HEK293 (cell line): ENCODE data around the gene PLCZ1.

Experiments used
- CTCF ChIA-PET: fragments of 350-600 bp; formaldehyde crosslinking; extraction: SDS; loops from one replicate; lab custom pipeline; 2021; ENCODE audit warnings: antibody characterized with exemption; lab: Yijun Ruan, JAX
- POLR2A ChIA-PET: fragments of 300-600 bp; formaldehyde crosslinking; extraction: SDS; loops from one replicate; lab custom pipeline; 2020; ENCODE audit warnings: antibody characterized with exemption, inconsistent platforms; lab: Yijun Ruan, JAX
- H3K27ac ChIP-seq: fragments of 200-500 bp; sonication (Bioruptor generic); 2 replicates; pipeline ENCODE4 v1.5.1; 2014; ENCODE audit warnings: low read depth, low read length, control low read depth, inconsistent platforms; ENCODE audit errors: extremely low read depth
- H3K36me3 ChIP-seq, 2 experiments: fragments of 200-500 bp in 1 of 2; sonication (Bioruptor generic) in 1 of 2; 1 replicate in 1 of 2; 2 replicates in 1 of 2; pipeline ENCODE4 v1.5.1; 2014 to 2017; ENCODE audit warnings: inconsistent platforms in 2 of 2, low read length in 2 of 2; ENCODE audit not compliant: control insufficient read depth in 2 of 2, insufficient read depth in 1 of 2
- H3K4me1 ChIP-seq: fragments of 200-500 bp; sonication (Bioruptor generic); 2 replicates; pipeline ENCODE4 v1.5.1; 2014; ENCODE audit warnings: mild to moderate bottlenecking, low read length, inconsistent platforms; ENCODE audit not compliant: control insufficient read depth, insufficient read depth
- H3K4me3 ChIP-seq: 2 replicates; pipeline ENCODE4 v1.5.1; 2011; ENCODE audit warnings: low read depth, mild to moderate bottlenecking, control low read depth, low read length, moderate library complexity
- H3K9me3 ChIP-seq: fragments of 200-500 bp; sonication (Bioruptor generic); 2 replicates; pipeline ENCODE4 v1.5.1; 2014; ENCODE audit warnings: low read depth, low read length, inconsistent platforms; ENCODE audit not compliant: control insufficient read depth, insufficient read depth
- BCL6B ChIP-seq: fragments of 450-650 bp; formaldehyde crosslinking; IDR thresholded peaks from 2 replicates; pipeline ENCODE4 v1.5.1; 2017; ENCODE audit warnings: missing biosample characterization, missing genetic modification characterization
- CTCF ChIP-seq: fragments of 450-650 bp; formaldehyde crosslinking; IDR thresholded peaks from 2 replicates; pipeline ENCODE4 v1.5.1; 2016; ENCODE audit warnings: missing biosample characterization, missing genetic modification characterization
- KLF1 ChIP-seq: fragments of 450-650 bp; formaldehyde crosslinking; IDR thresholded peaks from 2 replicates; pipeline ENCODE4 v1.5.1; 2016; ENCODE audit warnings: missing biosample characterization, missing genetic modification characterization
- KLF8 ChIP-seq: fragments of 450-650 bp; formaldehyde crosslinking; IDR thresholded peaks from 2 replicates; pipeline ENCODE4 v1.5.1; 2016; ENCODE audit warnings: missing biosample characterization, missing genetic modification characterization
- OSR2 ChIP-seq: fragments of 450-650 bp; formaldehyde crosslinking; IDR thresholded peaks from 2 replicates; pipeline ENCODE4 v1.5.1; 2016; ENCODE audit warnings: missing biosample characterization, missing genetic modification characterization
- PBX3 ChIP-seq: sonication (generic); formaldehyde crosslinking; IDR thresholded peaks from 2 replicates; pipeline ENCODE4 v1.8.1; 2022; ENCODE audit warnings: mild to moderate bottlenecking, moderate library complexity, missing genetic modification reagents
- REST ChIP-seq: fragments of 450-650 bp; formaldehyde crosslinking; IDR thresholded peaks from 2 replicates; pipeline ENCODE4 v1.5.1; 2016; ENCODE audit warnings: missing biosample characterization, missing genetic modification characterization
- YY2 ChIP-seq: fragments of 450-650 bp; formaldehyde crosslinking; IDR thresholded peaks from 2 replicates; pipeline ENCODE4 v1.5.1; 2016; ENCODE audit warnings: missing biosample characterization, missing genetic modification characterization
- ZBTB8A ChIP-seq: fragments of 450-650 bp; formaldehyde crosslinking; IDR thresholded peaks from 2 replicates; pipeline ENCODE4 v1.5.1; 2016; ENCODE audit warnings: missing biosample characterization, missing genetic modification characterization
- ZIC2 ChIP-seq: fragments of 450-650 bp; formaldehyde crosslinking; IDR thresholded peaks from 2 replicates; pipeline ENCODE4 v1.5.1; 2016; ENCODE audit warnings: missing biosample characterization, missing genetic modification characterization
- ZNF138 ChIP-seq: fragments of 450-650 bp; formaldehyde crosslinking; IDR thresholded peaks from 2 replicates; pipeline ENCODE4 v1.5.1; 2016; ENCODE audit warnings: missing biosample characterization, missing genetic modification characterization, borderline replicate concordance
- ZNF148 ChIP-seq: fragments of 450-650 bp; formaldehyde crosslinking; IDR thresholded peaks from 2 replicates; pipeline ENCODE4 v1.5.0; 2017; ENCODE audit warnings: missing biosample characterization, missing genetic modification characterization, borderline replicate concordance
- ZNF239 ChIP-seq: fragments of 450-650 bp; formaldehyde crosslinking; IDR thresholded peaks from 2 replicates; pipeline ENCODE4 v1.5.1; 2016; ENCODE audit warnings: missing biosample characterization, missing genetic modification characterization
- ZNF324 ChIP-seq: fragments of 450-650 bp; formaldehyde crosslinking; IDR thresholded peaks from 2 replicates; pipeline ENCODE4 v1.5.1; 2016; ENCODE audit warnings: missing biosample characterization, missing genetic modification characterization
- ZNF398 ChIP-seq: fragments of 450-650 bp; formaldehyde crosslinking; IDR thresholded peaks from 2 replicates; pipeline ENCODE4 v1.5.1; 2017; ENCODE audit warnings: missing biosample characterization, missing genetic modification characterization
- ZNF473 ChIP-seq: fragments of 450-650 bp; formaldehyde crosslinking; IDR thresholded peaks from 2 replicates; pipeline ENCODE4 v1.5.1; 2017; ENCODE audit warnings: missing biosample characterization, missing genetic modification characterization
- ZNF514 ChIP-seq: fragments of 450-650 bp; formaldehyde crosslinking; IDR thresholded peaks from 2 replicates; pipeline ENCODE4 v1.5.1; 2016; ENCODE audit warnings: missing biosample characterization, missing genetic modification characterization
- ZNF544 ChIP-seq: fragments of 450-650 bp; formaldehyde crosslinking; IDR thresholded peaks from 2 replicates; pipeline ENCODE4 v1.5.0; 2017; ENCODE audit warnings: missing biosample characterization, missing genetic modification characterization
- ZNF585B ChIP-seq: fragments of 450-650 bp; formaldehyde crosslinking; IDR thresholded peaks from 2 replicates; pipeline ENCODE4 v1.5.1; 2016; ENCODE audit warnings: missing biosample characterization, missing genetic modification characterization
- ZNF610 ChIP-seq: fragments of 450-650 bp; formaldehyde crosslinking; IDR thresholded peaks from 2 replicates; pipeline ENCODE4 v1.5.1; 2016; ENCODE audit warnings: missing biosample characterization, missing genetic modification characterization, borderline replicate concordance
- ZNF626 ChIP-seq: fragments of 450-650 bp; sonication (Bioruptor Pico); formaldehyde crosslinking; IDR thresholded peaks from 2 replicates; pipeline ENCODE4 v1.5.1; 2018; ENCODE audit warnings: missing biosample characterization, missing genetic modification characterization, inconsistent platforms
- ZNF629 ChIP-seq: fragments of 450-650 bp; formaldehyde crosslinking; IDR thresholded peaks from 2 replicates; pipeline ENCODE4 v1.5.1; 2017; ENCODE audit warnings: missing biosample characterization, missing genetic modification characterization
- ZNF677 ChIP-seq: fragments of 450-650 bp; IDR thresholded peaks from 2 replicates; pipeline ENCODE4 v1.5.0; 2018; ENCODE audit warnings: missing biosample characterization, mild to moderate bottlenecking, missing genetic modification characterization, moderate library complexity
- TF ChIP-seq, protein P1 (sequence below): fragments of 450-650 bp; formaldehyde crosslinking; IDR thresholded peaks from 2 replicates; pipeline ENCODE4 v1.5.1; 2016; ENCODE audit warnings: missing biosample characterization, missing genetic modification characterization

Gene PLCZ1

GRCh38 chr12:18676996-18677588 is 60.7 kb downstream of the PLCZ1 start (continued):
- TF ChIP-seq CTCF (no peak), ZNF544 (tag by site-specific recombination) (no peak), ZNF398 (tag by site-specific recombination) (no peak), ZBTB8A (tag by site-specific recombination) (no peak), ZNF148 (tag by site-specific recombination) (no peak), REST (tag by site-specific recombination) (no peak), ZIC2 (tag by site-specific recombination) (no peak)

DNA sequence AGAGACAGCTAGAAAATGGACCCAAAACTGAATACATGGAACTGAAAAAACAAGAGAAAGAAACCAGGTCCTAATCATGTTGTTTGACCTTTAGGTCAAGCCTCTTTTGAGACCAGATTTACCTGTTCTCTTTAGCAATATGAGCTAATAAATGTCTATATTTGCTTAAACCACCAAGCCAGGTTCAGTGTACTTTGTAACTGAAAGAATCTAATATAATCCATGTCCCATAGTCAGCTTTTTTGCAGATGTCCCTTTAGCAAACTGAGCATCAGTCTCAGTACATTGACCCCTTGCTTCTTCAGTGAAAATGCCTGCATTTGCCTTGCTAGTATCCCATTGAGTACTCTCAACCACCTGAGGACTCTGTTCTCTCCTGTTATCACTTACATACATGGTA is 61.7 kb downstream of the PLCZ1 start:
- no peaks in the 10 kb centered on the region for H3K36me3 ChIP-seq
- POLR2A ChIA-PET: no interaction called here
- CTCF ChIA-PET: no interaction called here
- H3K27ac ChIP-seq: no peak overlapping the region
- no peaks in the 10 kb centered on the region for H3K9me3 ChIP-seq
- no peaks in the 10 kb centered on the region for H3K4me1 ChIP-seq
- no peak overlapping the region for H3K4me3 ChIP-seq
- TF ChIP-seq ZNF677 (tag by site-specific recombination): no peak
- TF ChIP-seq ZNF324 (tag by site-specific recombination): no peak
- TF ChIP-seq ZNF473: no peak
- TF ChIP-seq ZNF514 (tag by site-specific recombination): no peak
- no peak for TF ChIP-seq KLF8 (tag by site-specific recombination)
- TF ChIP-seq ZNF629: no peak
- no peak for TF ChIP-seq ZNF610 (tag by site-specific recombination)
- TF ChIP-seq BCL6B (tag by site-specific recombination): no peak
- no peak for TF ChIP-seq OSR2
- no peak for TF ChIP-seq PBX3
- TF ChIP-seq, protein P1, sequence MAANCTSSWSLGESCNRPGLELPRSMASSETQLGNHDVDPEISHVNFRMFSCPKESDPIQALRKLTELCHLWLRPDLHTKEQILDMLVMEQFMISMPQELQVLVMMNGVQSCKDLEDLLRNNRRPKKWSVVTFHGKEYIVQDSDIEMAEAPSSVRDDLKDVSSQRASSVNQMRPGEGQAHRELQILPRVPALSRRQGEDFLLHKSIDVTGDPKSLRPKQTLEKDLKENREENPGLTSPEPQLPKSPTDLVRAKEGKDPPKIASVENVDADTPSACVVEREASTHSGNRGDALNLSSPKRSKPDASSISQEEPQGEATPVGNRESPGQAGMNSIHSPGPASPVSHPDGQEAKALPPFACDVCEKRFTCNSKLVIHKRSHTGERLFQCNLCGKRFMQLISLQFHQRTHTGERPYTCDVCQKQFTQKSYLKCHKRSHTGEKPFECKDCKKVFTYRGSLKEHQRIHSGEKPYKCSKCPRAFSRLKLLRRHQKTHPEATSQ (tag by site-specific recombination): no peak
- no peak for TF ChIP-seq ZNF585B (tag by site-specific recombination)
- no peak for TF ChIP-seq YY2 (tag by site-specific recombination)
- TF ChIP-seq ZNF239 (tag by site-specific recombination): no peak
- TF ChIP-seq ZNF138: no peak
- TF ChIP-seq ZNF626 (tag by site-specific recombination): no peak
- TF ChIP-seq KLF1: no peak
